GM12873 (cell line): Measurements from ENCODE around the gene CREBBP.

Experiments used
- TF ChIP-seq, protein P1 (sequence below): IDR thresholded peaks from 2 replicates; pipeline ENCODE4 v1.5.1; 2012; ENCODE audit warnings: low read depth, mild to moderate bottlenecking, moderate library complexity, low read length, control low read depth; ENCODE audit not compliant: insufficient read depth; ENCODE audit errors: missing control alignments

CREBBP gene

DNA sequence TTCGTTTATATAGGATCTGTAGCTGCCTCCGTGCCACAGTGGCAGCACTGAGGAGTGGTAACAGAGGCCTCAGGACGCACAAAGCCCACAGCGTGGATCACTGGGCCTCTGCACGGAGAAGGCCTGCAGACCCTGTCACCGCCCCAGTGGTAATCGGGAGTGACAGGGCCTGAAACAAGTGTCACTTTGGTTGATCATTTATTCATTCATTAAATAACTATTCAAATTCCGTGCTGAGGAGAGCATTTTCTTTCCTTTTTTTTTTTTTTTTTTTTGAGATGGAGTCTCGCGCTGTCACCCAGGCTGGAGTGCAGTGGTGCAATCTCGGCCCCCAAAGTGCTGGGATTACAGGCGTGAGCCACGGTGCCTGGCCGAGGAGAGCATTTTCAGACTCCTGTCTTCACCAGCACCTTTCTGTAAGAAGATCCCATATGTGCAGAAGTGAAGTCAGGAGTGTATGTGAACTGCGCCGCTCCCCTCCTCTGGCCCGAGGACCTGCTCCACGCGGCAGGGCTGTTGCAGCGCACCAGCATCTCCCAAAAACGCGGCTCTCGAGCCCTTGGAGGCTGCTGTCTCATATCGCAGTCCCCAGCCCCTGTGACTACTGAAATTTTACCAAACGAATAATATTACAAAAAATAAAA is 118.3 kb downstream of the CREBBP start:
- TF ChIP-seq, protein P1, sequence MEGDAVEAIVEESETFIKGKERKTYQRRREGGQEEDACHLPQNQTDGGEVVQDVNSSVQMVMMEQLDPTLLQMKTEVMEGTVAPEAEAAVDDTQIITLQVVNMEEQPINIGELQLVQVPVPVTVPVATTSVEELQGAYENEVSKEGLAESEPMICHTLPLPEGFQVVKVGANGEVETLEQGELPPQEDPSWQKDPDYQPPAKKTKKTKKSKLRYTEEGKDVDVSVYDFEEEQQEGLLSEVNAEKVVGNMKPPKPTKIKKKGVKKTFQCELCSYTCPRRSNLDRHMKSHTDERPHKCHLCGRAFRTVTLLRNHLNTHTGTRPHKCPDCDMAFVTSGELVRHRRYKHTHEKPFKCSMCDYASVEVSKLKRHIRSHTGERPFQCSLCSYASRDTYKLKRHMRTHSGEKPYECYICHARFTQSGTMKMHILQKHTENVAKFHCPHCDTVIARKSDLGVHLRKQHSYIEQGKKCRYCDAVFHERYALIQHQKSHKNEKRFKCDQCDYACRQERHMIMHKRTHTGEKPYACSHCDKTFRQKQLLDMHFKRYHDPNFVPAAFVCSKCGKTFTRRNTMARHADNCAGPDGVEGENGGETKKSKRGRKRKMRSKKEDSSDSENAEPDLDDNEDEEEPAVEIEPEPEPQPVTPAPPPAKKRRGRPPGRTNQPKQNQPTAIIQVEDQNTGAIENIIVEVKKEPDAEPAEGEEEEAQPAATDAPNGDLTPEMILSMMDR: no peak

DNA sequence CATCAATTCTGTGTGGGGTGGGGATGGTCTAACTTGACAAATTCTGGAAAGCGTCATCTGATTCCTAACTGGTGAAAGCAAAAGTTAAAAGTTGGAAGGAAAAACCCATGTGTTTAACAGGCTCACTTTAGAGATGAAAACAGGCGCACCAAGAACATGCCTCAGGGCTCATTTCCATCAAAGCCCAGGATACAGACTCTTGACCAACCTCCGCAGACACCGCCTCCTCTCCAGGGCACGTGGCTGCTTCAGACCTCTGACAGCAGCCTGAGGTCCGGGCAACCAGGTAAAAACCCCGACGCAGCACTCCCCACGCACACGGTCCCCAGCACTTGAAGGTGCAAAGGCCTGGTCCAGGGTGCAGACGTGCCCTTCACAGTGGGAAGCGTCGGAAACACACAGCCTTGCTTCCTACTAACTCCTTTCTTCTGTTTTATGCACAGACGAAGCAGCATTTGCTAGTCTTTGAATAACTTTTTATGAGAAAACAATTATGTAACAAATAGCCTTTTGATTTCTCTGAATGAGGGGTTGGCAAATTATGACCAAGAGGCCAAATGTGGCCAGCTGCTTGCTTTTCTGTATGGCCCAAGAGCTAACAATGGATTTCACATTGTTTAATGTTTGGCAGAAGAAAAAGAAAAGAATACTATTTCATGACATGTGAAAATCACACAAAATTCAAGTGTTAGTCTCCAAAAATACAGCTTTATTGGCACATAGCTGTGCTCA is 119.0 kb downstream of the CREBBP start:
- TF ChIP-seq, protein P1: no peak

DNA sequence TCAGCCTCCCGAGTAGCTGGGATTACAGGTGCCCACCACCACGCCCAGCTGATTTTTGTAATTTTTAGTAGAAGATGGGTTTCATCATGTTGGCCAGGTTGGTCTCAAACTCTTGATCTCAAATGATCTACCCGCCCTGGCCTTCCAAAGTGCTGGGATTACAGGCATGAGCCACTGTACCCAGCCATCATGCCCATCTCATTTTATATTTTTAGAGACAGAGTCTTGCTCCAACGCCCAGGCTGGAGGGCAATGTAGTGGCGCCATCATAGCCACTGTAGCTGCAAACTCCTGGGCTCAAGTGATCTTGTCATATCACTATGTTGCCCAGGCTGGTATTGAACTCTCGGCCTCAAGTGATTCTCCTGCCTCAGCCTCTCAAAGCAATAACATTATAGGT is 120.0 kb downstream of the CREBBP start:
- TF ChIP-seq, protein P1: no peak

DNA sequence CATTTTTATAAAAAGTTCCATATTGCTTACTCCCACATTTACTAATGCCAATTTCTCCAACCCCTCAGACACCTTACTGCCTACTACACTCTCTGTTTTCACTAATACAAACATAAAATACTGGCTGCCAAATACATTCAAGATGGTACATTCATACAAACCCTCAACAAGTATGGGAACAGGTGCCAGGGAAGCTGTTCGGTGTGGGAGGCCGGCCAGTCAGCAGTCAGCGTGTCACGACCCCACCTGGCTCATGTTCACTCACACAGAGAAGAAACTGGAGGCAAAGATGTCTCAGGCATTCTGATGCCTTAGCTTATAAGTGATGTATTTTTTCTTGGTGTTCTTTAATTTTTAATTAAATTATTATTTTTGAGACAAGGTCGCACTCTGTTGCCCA is 120.8 kb downstream of the CREBBP start:
- TF ChIP-seq, protein P1: no peak

DNA sequence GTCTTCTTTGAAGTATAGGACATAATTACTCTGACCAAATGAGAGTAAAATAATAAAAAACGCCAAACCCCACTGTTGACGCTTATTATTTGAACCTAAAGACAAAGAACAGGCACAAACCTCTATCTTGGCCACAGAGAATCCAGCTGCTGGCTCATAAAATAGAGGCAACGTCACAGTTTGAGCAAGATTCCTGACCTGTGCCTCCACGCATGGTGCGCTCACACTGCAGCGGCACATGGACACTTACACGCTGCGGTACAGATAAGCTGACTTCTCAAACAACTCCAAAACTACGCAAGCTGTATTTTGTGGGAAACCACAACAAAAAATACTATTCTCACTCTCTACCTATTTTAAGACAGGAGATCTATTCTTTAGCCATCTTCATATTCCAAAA is 124.4 kb downstream of the CREBBP start:
- TF ChIP-seq, protein P1: no peak

DNA sequence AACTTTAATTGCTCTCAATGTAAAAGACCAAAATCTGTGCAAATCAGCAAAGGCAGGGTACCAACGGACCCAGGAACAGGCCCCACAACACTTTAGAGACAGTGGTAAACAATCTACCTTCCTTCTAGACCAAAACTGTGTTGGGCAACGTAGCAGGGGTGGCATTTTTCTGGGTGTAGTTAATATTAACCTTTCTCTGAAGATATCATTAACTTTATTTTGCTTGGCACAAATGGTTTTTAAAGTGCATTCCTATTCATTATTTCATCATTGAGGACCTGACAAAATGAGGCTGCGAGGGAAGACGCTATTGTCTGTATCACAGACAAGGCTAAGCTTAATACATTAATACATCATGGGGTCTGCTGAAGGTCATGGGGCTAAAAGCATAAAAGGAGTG is 125.3 kb downstream of the CREBBP start:
- TF ChIP-seq, protein P1: no peak

DNA sequence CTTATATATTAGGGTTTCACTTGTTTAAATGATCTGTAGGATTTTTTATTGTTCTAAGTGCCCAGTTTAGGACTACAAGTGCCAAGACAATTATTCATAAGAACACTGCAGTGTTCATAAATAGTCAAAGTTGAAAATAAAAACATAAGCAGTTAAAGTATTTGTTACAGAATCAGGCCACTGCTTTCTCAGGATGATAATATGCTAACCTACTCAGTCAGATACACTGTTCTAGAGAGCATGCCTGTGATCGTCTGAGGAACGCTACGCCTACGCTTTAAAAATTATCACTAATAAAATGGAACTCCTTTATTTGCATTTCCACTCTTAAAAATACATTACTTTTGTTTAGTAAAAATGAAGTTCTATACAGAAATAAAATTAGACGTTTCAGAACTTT is 125.7 kb downstream of the CREBBP start:
- TF ChIP-seq, protein P1: no peak
